ENCODE measurements around the gene SUMO3. TPM values are rescaled to one million over a fixed set of nuclear protein-coding genes. Genes with fewer than 3 reads are reported as not detected.

Gene SUMO3
- polyA plus RNA-seq, 1 donor: 60.2 TPM

- DNase-seq (ENCODE audit: low read depth): no peak
Observed at GRCh38 chr21:44803651-44804050, 14.2 kb downstream of the SUMO3 start.

GRCh38 chr21:44802396-44803153 lies 15.3 kb downstream of the SUMO3 start:
- no peak for DNase-seq (ENCODE audit: low read depth)

- DNase-seq (ENCODE audit: low read depth): peak; percentile 32
Observed at GRCh38 chr21:44801468-44802395, 16.1 kb downstream of the SUMO3 start, which contains the start of gene UBE2G2. TSS of gene UBE2G2 (minus strand) at chr21:44801820. CDS start at chr21:44801748, 72 bp downstream.

- DNase-seq (ENCODE audit: low read depth): no peak
Observed at GRCh38 chr21:44800971-44801467, 16.8 kb downstream of the SUMO3 start.

- DNase-seq (ENCODE audit: low read depth): no peak
Observed at GRCh38 chr21:44800103-44800502, 17.8 kb downstream of the SUMO3 start.

GRCh38 chr21:44799646-44800045 lies 18.2 kb downstream of the SUMO3 start:
- DNase-seq (ENCODE audit: low read depth): no peak

GRCh38 chr21:44797775-44798174 lies 20.1 kb downstream of the SUMO3 start:
- no peak for DNase-seq (ENCODE audit: low read depth)

- DNase-seq (ENCODE audit: low read depth): no peak
Observed at GRCh38 chr21:44795342-44795741, 22.5 kb downstream of the SUMO3 start.

GRCh38 chr21:44793592-44794374 lies 24.1 kb downstream of the SUMO3 start:
- no peak for DNase-seq (ENCODE audit: low read depth)

- no peak for DNase-seq (ENCODE audit: low read depth)
Observed at GRCh38 chr21:44792702-44793591, 24.9 kb downstream of the SUMO3 start.

GRCh38 chr21:44791993-44792392 lies 25.9 kb downstream of the SUMO3 start:
- no peak for DNase-seq (ENCODE audit: low read depth)

GRCh38 chr21:44791246-44791645 lies 26.6 kb downstream of the SUMO3 start:
- DNase-seq (ENCODE audit: low read depth): no peak

- DNase-seq (ENCODE audit: low read depth): no peak
Observed at GRCh38 chr21:44790368-44790767, 27.5 kb downstream of the SUMO3 start.

GRCh38 chr21:44789880-44790279 lies 28.0 kb downstream of the SUMO3 start:
- DNase-seq (ENCODE audit: low read depth): no peak

- no peak for DNase-seq (ENCODE audit: low read depth)
Observed at GRCh38 chr21:44785620-44786335, 32.1 kb downstream of the SUMO3 start.

GRCh38 chr21:44784810-44785209 lies 33.1 kb downstream of the SUMO3 start:
- DNase-seq (ENCODE audit: low read depth): no peak

- DNase-seq (ENCODE audit: low read depth): no peak
Observed at GRCh38 chr21:44783020-44783696, 34.7 kb downstream of the SUMO3 start.

- DNase-seq (ENCODE audit: low read depth): no peak
Observed at GRCh38 chr21:44780767-44781459, 36.9 kb downstream of the SUMO3 start.

- DNase-seq (ENCODE audit: low read depth): no peak
Observed at GRCh38 chr21:44780137-44780502, 37.7 kb downstream of the SUMO3 start.
